NCI-H146 (cell line): Measurements from ENCODE around the gene PZP.
"Not testable (repeated sequence)": the region's sequence is repeated elsewhere in the genome, so short reads cannot be mapped to it uniquely, and the experiment has no call there.

Source experiments
- DNase-seq: peaks from one replicate; lab custom pipeline; 2025; lab: John Stamatoyannopoulos, UW

PZP gene

GRCh38 chr12:9208229-9208628 is at the start of gene PZP:
TSS of gene PZP (minus strand) at chr12:9208395. CDS start at chr12:9208341, 54 bp downstream.
- DNase-seq: no peak

GRCh38 chr12:9256758-9257405 is 48.7 kb upstream of the PZP start:
- no peak for DNase-seq

GRCh38 chr12:9256341-9256740 is 48.1 kb upstream of the PZP start:
- no peak for DNase-seq

- no peak for DNase-seq
Observed at GRCh38 chr12:9255837-9256236, 47.6 kb upstream of the PZP start.

- no peak for DNase-seq
Observed at GRCh38 chr12:9253464-9253863, 45.3 kb upstream of the PZP start.

GRCh38 chr12:9252791-9253190 is 44.6 kb upstream of the PZP start:
- not testable (repeated sequence) for DNase-seq

- no peak for DNase-seq
Observed at GRCh38 chr12:9252256-9252655, 44.1 kb upstream of the PZP start.

GRCh38 chr12:9248435-9248834 is 40.2 kb upstream of the PZP start:
- no peak for DNase-seq

GRCh38 chr12:9244894-9245293 is 36.7 kb upstream of the PZP start:
- DNase-seq: no peak

- no peak for DNase-seq
Observed at GRCh38 chr12:9243999-9244649, 35.9 kb upstream of the PZP start.

GRCh38 chr12:9241301-9241700 is 33.1 kb upstream of the PZP start:
- no peak for DNase-seq

GRCh38 chr12:9240776-9241175 is 32.6 kb upstream of the PZP start:
- no peak for DNase-seq

- not testable (repeated sequence) for DNase-seq
Observed at GRCh38 chr12:9240004-9240635, 31.9 kb upstream of the PZP start.

- no peak for DNase-seq
Observed at GRCh38 chr12:9237286-9237685, 29.1 kb upstream of the PZP start.

GRCh38 chr12:9235519-9235918 is 27.3 kb upstream of the PZP start:
- DNase-seq: no peak

- no peak for DNase-seq
Observed at GRCh38 chr12:9227950-9228349, 19.8 kb upstream of the PZP start.

- DNase-seq: no peak
Observed at GRCh38 chr12:9223830-9224229, 15.6 kb upstream of the PZP start.

- no peak for DNase-seq
Observed at GRCh38 chr12:9221483-9221882, 13.3 kb upstream of the PZP start.

- not testable (repeated sequence) for DNase-seq
Observed at GRCh38 chr12:9221011-9221410, 12.8 kb upstream of the PZP start.

GRCh38 chr12:9214534-9214933 is 6.3 kb upstream of the PZP start:
- DNase-seq: no peak

GRCh38 chr12:9211687-9212086 is 3.5 kb upstream of the PZP start:
- no peak for DNase-seq

GRCh38 chr12:9204380-9204779 is 3.8 kb downstream of the PZP start:
- no peak for DNase-seq

GRCh38 chr12:9198012-9198411 is 10.2 kb downstream of the PZP start:
- DNase-seq: no peak
